Stimulated activated CD4-positive, alpha-beta T cell treated with anti-CD3 and anti-CD28 coated beads, Interleukin-4, amount 100 ng/mL, for 24 hours (primary cell): ENCODE data around the gene B4GALT7.

Experiments used
- DNase-seq: peaks from one replicate; pipeline ENCODE4 v3.0.0-alpha.2; 2020

The B4GALT7 gene

DNA sequence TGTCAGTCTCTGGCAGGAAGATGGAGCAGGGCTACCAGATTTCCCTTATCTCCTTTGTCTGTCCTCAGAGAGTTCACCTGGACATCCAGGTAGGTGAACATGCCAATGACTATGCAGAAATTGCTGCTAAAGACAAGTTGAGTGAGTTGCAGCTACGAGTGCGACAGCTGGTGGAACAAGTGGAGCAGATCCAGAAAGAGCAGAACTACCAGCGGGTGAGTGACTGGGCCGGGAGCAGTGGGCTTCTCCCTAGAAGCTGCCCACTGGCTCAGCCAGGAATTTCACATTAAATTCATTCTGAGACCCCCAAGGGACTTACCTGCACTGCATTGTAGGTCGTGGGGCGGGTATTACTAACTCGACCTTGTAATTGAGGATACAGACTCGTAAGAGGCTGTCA is 5.9 kb upstream of the B4GALT7 start:
- DNase-seq, result no peak

DNA sequence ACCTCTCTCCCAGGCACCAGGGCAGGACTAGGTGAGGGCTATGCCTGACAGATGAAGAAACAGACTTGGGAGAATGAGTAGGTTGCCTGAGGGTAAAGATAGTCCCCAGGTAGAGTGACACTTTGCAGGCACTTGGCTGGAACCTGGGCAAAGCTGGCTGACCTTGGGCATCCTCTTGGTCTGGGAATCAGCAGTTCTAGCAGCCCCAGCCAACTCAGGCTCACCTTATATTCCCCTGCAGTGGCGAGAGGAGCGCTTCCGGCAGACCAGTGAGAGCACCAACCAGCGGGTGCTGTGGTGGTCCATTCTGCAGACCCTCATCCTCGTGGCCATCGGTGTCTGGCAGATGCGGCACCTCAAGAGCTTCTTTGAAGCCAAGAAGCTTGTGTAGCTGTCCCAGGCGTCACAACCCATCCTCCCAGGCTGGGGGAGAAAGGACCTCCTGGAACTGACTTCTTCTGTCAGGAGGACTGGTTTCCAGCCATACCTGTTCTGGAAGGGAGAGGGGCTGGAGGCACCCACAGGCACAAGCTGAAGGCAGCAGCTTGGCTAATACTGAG is 4.8 kb upstream of the B4GALT7 start:
- DNase-seq, result no peak

DNA sequence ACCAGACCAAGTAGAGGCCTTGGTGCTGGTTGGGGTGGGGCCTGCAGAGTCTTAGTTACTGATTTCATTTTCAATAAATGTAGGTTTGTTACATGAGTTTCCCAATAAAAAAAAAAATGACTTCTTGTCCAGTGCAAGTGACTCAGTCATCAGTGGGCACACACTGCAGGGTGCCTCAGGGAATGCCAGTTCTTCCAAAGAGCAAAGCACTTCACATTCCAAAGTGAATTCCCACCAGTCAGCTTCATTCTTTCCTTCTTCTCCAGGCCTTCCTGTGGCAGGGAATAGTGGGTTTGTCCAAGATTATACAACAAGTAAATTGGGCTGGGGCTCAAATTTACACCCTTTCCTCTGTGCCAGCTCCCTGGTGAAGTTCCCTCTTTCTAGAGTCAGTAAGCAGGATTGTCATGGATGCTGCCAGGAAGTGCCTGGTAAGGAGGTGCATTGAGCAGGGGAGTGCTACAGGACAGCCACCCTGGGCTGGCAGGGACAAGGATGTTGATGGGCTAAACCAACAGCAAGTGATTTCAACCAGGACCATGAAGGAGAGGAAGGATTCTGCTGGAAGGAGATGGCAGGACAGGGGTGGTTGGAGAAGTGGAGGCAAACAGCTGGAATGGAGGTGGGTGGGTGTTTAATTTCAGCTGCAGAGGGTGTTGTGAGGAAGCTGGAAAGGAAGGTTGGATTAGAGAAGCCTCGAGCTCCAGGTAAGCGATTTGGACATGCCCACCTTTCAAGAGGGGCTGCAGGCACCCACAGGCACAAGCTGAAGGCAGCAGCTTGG is 3.7 kb upstream of the B4GALT7 start:
- no peak for DNase-seq

DNA sequence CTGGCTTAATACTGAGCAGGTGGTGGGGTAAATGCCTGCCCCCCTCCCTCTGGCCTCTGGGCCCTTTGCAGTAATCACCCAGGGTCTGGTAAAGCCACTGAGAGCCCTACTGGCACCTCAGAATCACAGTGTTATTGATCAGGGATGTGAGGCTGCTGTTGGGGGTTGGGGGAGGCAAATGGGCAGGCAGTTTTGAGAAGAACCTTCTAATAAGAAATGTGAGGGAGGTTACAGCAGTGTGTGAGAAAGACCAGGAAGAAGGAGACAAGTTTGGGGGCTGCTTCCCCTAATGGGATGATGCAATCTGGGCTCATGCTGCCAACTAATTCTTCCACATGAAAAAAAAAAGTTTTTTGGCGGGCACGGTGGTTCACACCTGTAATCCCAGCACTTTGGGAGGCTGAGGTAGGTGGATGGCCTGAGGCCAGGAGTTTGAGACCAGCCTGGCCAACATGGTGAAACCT is 3.1 kb upstream of the B4GALT7 start:
- no peak for DNase-seq

DNA sequence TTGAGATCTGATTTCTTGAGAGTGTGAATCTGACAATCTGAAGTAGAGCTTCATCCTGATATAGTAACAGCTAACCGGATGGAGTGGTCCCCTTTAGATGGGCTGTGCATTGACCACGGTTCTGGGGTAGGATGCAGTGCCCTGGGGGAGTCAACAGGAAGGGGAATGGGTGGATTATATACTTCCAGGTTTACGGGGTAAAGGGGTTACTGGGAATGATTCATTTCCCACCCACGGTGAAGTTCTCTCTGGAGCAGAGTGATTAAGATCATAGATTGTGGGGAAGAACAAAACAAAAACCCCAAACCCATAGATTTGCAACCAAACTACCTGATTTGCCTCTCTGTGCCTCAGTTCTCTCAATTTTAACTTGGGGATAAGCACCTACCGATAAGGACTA is 1.5 kb upstream of the B4GALT7 start:
- DNase-seq, result no peak

DNA sequence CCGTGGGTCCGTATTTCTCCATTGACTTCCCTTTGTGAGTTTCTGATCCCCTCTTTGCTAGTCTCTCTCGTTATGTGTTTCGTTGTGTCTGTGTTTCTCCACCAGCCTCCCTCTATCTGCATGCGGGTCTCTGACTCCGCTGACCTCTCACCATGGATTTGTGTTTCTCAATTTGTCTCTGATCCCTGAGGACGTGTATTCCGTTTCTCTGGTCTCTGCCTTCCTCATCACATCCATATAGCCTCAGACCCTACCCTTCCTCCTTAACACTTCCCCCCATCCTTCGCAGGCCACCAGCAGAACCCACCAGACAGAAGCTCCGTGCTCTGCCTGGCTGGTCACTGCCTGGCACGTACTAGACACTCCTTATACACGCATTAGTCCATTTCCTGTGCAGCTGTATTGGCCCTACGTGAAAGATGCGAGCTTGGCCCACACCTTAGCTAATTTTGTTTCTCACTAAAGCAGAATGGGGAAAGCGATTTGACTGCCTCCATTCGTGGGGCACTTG is 631 bp downstream of the B4GALT7 start:
- DNase-seq, result no peak

DNA sequence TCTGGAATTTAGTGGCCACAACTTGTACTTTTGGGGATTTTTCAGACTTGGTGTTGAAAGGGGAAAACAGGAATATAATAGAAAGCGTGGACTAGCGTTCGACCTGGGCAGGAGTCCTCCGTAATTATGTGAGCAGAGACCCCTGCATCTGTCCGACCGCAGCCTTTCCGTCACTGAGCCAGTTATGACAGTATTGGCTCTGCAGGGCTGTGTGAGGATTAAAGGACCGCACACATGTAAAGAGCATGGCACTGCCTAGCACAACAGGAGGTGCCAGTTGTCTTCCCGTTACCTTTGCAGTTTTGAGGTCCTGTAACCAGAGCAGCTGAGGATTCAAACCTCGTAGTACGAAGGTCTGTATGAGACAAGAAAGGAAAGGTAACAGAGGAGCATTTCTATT is 1.2 kb downstream of the B4GALT7 start:
- no peak for DNase-seq

DNA sequence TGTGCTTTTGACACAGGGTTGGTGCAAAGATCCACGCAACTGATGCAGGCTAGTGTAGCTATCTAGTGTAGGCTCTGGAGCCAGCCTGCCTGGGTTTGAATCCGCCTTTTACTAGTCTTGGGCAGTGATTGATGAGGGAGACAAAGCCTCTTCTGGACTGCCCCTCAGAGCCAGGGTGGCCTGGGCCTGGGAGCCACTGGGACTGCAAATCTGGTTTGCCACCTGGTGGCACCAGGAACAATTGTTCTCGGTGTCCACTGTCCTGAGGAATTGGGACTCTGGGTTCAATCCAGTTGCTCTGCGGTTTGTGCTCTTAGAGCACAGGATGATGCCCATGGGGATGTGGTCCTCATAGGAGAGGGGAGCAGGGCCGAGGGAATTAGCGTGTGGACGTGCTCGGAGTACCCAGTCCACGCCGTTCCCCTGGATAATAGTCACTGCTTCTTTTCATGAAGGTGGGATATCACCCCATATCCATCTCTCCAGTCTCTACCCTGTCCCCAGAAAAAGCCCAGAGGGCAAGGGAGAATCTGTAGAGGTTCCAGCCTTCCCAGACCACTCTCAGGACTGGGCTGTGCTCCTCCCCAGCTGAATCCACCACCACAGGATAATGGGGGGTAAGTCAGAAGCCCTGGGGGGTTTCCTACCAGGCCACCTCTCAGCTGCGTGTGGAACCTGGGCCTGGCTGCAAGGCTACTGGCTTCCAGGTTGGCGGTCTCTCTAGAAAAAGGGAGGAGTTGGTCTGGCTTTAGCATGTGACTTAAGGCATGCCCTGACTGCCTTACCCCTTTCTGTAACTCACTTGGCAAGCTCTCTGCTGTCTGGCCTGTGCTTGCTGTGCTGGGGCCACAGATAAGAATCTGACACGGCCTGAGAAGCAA is 1.9 kb downstream of the B4GALT7 start:
- DNase-seq, result no peak

DNA sequence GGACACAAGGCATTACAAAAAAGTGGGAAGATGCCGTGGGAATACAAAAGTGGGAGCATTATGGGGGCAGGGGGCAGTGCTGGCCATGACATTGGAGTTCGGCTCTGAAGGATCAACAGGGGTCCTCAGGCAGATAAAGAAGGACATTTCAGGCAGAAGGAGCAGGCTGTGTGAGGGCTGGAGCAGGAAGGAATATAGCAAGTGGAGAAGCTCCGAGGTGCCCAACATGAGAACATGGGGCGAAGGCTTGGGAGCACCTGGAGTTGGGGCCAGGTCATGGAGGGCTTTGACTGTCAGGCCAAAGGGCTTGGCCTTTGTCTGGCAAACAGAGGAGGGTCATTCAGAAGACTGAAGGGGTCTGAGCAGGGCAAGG is 2.5 kb downstream of the B4GALT7 start:
- DNase-seq, result no peak

DNA sequence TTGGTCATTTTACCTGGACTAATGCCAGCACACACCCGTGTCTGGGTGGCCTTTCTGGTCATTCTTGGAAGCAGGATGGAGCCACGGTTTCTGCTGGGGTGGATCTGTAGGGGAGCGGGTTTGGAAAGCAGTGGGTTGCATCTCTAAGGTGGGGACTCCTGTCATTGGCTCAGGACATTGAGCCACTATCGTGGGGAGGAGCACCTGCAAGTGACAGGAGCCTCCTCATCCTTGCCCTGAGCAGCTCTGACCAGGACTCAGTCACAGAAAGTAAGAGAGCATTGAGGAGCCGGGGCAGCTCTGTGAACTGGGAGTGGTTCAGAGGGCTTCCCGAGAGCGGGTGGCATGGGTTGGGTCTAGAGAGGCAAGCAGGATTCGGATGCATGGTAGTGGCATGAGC is 3.7 kb downstream of the B4GALT7 start:
- DNase-seq, result no peak

DNA sequence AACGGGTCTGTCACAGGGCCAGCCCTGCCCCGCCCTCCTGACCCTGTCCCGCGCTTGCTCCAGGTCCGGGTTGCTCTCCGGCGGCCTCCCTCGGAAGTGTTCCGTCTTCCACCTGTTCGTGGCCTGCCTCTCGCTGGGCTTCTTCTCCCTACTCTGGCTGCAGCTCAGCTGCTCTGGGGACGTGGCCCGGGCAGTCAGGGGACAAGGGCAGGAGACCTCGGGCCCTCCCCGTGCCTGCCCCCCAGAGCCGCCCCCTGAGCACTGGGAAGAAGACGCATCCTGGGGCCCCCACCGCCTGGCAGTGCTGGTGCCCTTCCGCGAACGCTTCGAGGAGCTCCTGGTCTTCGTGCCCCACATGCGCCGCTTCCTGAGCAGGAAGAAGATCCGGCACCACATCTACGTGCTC is 4.2 kb downstream of the B4GALT7 start:
- no peak for DNase-seq

DNA sequence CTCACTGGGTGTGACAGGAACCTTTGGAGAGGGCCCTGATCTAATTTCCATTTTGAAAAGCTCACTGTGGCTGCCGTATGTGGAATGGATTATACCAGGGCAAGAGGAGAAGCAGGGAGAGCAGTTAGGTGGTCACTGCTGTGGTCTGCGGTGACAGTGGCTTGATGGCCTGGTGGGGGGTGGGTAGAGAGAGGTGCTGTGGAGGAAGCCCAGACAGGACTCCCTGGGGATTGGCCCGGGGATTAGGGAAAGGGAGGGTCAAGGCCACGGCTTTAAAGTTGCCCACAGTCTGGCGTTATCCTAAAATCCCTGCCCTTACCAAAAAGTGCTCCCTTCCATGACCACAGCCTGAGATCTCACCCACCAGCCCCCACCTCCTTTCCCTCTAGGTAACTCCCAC is 4.7 kb downstream of the B4GALT7 start:
- no peak for DNase-seq

DNA sequence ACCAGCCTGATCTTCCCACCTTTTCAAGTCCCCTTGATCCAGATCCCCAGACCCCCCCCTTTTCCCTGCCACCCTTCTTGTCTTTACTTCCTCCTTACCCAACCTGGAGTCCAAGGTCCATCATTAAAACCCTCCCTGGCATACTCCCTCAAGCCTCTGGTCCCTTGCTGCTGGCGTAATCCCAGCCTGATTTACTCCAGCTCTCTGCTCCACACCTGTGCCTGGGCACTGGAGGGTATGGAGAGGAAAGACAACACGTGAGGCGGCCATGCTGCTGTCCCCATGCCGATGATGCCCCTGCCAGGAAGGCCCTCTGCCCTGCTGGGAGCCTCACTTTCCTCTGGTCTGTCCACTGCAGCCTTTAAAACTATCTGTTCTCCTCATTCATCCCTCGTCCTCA is 5.1 kb downstream of the B4GALT7 start:
- no peak for DNase-seq

DNA sequence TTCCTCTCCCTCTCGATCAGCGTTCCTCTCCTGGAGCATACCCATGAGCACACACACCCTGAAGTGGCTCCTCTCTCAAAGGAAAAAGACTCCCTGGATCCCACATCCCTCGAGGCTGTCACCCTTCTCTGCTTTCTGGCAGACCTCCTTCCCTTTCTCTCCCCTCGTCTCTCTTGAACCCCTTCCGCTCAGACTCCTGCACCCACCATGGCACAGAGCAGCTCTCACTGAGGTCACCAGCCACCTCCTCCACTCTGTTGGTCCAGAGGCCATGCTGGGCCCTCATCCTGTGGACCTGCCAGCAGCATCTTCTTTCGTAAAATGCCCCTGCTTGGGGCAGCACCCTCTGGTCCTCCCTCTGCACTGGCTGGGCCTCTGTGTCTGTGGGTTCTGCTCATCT is 5.7 kb downstream of the B4GALT7 start:
- DNase-seq, result no peak

DNA sequence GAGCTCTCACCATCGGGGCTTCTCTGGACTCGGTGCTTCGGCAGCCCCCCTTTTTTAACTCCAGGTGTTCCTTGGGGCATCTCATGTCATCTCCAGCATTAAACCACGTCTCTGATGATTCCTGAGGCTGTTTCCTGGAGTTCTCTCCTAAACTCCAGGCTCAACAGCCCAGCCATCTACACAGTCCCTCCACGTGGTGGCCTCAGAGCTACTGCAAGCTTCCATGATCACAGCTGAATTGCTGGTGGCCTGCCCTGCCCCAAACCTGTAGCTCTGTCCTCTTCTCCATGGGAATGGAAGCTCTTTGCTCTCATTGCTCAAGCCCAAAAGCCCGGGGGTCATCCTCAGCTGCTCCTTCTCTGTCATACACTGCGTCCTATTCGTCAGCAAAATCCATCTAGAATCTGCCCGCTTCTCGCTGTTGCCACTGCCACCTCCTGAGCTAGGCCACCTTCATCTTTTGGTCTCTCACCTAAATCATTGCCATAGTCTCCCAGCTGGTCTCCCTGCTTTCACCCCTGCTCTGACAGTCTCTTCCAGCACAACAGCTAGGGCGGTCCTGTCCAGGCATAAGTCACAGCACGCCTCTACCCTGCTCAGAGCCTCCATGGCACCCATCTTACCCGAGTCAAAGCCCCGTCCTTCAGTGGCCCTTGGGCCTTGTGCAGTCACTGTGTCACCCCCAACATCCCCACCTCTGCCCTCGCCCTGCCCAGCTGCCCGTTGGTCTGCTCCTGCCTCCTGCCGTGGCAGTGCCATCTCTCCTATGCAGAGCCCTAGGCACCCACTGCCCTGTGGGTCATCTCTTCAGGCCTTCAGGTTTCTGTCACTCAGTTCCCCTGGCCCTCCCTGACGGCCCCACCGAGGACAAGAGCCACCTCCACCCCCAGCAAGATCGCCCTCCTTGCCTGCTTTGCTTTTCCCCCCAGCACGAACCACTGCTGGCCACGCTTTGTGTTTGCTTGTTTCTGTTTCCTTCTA is 6.4 kb downstream of the B4GALT7 start:
- DNase-seq, result no peak

DNA sequence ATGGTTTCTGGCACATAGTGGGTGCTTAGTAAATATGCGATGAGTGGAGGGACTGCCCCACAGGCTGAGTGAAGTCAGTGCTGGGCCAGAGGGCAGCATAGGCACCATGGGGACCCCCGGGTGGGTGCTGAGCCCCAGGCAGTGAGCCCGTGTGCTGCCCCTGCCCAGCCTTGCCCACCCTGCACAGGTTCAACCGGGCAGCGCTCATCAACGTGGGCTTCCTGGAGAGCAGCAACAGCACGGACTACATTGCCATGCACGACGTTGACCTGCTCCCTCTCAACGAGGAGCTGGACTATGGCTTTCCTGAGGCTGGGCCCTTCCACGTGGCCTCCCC is 7.2 kb downstream of the B4GALT7 start:
- DNase-seq, result no peak

DNA sequence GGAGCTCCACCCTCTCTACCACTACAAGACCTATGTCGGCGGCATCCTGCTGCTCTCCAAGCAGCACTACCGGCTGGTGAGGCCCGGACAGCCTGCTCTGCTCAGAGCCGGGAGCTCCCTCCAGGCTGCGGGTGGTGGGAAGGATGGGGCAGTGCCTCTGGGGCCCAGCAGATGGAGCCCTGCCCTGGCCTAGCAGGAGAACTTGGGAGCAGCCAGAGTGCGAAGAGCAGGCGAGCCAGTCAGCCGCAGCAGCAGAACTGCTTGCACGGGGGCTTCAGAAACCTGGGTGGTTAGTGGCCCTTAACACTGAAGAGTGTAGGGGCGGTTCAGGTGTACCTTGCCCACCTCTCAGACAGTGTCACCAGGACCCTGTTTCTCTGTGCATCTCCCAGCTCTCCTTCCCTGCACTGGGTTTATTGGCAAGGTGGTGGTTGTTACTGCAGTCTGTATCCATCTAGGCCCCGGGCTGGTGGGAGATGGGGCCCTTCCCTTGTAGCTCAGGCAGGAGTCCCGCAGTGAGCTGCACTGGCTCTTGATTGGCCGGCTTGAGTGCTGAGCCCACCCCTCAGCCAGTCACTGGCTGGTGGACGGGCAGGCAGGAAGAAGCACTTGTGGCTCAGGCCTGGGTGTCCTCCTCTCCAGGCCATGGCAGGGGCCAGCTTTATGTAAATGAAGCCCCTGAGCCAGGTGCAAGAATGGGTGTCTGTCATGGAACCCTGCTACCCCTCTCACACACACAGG is 7.7 kb downstream of the B4GALT7 start:
- peak; percentile 65 for DNase-seq

DNA sequence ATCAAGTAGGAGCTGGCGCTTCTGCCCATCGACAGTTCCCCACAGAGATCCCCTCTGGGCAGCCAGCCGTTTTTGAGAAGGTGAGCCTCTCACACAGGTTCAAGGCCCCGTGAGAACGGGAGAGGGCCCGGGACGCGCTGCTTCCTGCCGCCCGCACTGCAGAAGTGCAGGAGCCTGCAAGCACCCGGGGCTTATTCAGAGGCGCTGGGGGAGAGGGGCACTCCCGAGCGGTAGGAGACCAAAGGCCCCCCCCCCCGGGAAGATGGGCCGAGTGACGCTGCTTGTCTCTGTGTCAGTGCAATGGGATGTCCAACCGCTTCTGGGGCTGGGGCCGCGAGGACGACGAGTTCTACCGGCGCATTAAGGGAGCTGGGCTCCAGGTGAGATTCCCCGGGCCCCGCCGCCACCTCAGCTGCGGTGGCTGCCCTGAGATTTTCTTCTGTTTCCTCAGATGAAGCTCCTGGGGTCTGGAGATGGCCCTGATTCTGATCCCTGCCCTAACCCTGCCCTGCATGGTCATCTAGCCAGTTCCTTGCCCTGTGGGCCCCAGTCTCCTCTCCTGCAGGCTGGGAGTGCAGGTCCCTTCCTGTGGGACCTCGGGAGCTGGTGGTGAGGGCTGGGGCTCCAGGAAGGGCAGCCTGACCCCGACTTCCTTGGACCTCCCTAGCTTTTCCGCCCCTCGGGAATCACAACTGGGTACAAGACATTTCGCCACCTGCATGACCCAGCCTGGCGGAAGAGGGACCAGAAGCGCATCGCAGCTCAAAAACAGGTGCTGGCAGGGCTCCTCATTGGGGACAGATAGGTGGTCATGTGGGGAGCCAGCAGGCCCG is 8.5 kb downstream of the B4GALT7 start:
- no peak for DNase-seq

DNA sequence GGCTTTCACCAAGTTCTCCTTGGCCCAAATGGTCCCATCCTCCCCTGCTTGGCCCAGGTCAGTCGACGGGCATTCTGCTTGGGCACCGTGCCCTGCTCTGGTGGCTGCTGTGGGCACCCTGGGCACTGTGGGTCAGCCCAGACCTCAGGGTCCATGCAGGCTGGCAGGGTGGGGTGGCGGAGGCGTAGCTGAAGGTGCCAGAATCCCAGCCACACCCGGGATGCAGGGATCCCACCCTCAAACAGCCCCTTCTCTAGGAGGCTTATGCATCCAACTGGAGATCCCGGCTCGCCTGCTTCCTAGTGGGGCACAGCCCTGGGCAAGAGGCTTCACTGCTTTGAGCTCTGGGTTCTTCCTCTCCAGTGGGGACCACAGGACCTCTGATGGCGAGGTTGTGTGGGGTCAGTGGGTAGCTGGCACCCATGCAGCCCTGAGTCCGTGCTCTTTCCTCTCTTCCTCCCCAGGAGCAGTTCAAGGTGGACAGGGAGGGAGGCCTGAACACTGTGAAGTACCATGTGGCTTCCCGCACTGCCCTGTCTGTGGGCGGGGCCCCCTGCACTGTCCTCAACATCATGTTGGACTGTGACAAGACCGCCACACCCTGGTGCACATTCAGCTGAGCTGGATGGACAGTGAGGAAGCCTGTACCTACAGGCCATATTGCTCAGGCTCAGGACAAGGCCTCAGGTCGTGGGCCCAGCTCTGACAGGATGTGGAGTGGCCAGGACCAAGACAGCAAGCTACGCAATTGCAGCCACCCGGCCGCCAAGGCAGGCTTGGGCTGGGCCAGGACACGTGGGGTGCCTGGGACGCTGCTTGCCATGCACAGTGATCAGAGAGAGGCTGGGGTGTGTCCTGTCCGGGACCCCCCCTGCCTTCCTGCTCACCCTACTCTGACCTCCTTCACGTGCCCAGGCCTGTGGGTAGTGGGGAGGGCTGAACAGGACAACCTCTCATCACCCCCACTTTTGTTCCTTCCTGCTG is 9.4 kb downstream of the B4GALT7 start:
- no peak for DNase-seq
